ENCODE results near the gene UBE2QL1. TPM values are rescaled to one million over a fixed set of nuclear protein-coding genes. Genes with fewer than 3 reads are reported as not detected.

Gene UBE2QL1
- total RNA-seq, 4 donors from 2014 or later, result 0.22 to 1.0 (median 0.50) TPM

DNA sequence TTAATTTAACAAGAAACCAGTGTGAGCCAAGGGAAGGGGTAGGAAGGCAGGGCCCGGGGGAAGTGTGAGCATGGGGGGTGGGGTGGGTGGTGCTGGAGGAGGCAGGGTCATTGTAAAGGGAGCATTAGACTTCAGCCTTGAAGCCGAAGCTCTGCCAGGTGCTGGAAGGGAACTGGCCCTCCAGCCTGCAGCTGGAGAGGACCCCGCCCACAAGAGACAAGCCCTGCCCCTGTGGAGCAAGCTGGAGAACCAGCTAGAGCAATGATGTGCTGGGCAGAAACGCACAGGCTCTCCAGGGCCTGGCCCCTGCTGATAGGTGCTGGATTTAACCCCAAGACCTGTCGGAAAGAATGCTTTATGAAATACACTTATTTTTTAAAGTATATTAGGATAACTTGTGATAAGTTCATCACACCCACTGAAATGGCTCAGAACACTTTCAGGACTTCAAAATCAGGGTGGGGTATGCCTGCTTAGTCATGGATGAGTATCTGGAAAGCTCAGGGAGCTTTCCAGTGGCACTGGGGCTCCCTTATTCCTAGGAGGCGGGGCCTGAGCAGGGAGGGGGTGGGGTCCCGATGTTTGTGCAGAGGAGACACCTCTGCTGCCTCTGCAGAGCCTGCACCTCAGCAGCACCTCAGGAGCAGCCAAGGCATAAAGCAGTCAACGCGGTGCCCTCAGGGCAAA lies 27.1 kb downstream of the UBE2QL1 start:
- Histone ChIP-seq H3K27ac (no peak overlapping the region), H3K4me3 (no peak overlapping the region), H3K9me3 (peaks cover 0 to 7% (median 0%) of the 10 kb centered on the region in 4 donors), H3K4me1 (no peaks in the 10 kb centered on the region), H3K36me3 (no peaks in the 10 kb centered on the region), H3K27me3 (no peaks in the 10 kb centered on the region)
- DNase-seq (ENCODE audit: low spot score in 2 of 2), result no peak
- WGBS, 2 donors, result 55 to 65% methylated on average over 8 to 9 of the region's 9 CpGs
- TF ChIP-seq POLR2A (IDR thresholded peaks at IDR 0.05), result no peak
- TF ChIP-seq, protein P1, sequence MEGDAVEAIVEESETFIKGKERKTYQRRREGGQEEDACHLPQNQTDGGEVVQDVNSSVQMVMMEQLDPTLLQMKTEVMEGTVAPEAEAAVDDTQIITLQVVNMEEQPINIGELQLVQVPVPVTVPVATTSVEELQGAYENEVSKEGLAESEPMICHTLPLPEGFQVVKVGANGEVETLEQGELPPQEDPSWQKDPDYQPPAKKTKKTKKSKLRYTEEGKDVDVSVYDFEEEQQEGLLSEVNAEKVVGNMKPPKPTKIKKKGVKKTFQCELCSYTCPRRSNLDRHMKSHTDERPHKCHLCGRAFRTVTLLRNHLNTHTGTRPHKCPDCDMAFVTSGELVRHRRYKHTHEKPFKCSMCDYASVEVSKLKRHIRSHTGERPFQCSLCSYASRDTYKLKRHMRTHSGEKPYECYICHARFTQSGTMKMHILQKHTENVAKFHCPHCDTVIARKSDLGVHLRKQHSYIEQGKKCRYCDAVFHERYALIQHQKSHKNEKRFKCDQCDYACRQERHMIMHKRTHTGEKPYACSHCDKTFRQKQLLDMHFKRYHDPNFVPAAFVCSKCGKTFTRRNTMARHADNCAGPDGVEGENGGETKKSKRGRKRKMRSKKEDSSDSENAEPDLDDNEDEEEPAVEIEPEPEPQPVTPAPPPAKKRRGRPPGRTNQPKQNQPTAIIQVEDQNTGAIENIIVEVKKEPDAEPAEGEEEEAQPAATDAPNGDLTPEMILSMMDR (IDR thresholded peaks at IDR 0.05), result no peak
- TF ChIP-seq EP300 (IDR thresholded peaks at IDR 0.05), result no peak

DNA sequence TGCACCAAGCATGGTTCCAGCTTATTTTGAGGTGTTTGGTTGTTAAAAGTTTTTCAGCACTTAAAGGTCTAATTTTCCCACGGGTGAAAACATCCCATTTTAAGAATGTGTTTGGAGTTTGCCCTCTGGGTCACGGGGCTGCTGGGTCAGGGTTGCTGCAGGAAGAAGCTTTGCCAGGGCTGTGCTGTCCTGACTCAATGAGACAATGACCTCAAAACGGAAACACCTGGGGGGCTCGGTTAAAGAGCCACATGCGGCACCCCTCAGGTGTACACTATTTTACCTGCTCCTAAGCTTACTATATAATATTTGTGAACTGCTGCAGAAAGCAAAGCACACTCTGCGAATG lies 27.6 kb downstream of the UBE2QL1 start:
- TF ChIP-seq EP300 (IDR thresholded peaks at IDR 0.05) (no peak), POLR2A (IDR thresholded peaks at IDR 0.05) (no peak)
- TF ChIP-seq, protein P1 (IDR thresholded peaks at IDR 0.05), result no peak
- Histone ChIP-seq H3K4me1 (no peaks in the 10 kb centered on the region), H3K36me3 (no peaks in the 10 kb centered on the region), H3K4me3 (no peak overlapping the region), H3K9me3 (peaks cover 0 to 4% (median 0%) of the 10 kb centered on the region in 4 donors), H3K27ac (no peak overlapping the region), H3K27me3 (no peaks in the 10 kb centered on the region)
- DNase-seq (ENCODE audit: low spot score in 2 of 2), result no peak
- WGBS, 2 donors, result 77 to 82% methylated on average over 6 of the region's 6 CpGs

DNA sequence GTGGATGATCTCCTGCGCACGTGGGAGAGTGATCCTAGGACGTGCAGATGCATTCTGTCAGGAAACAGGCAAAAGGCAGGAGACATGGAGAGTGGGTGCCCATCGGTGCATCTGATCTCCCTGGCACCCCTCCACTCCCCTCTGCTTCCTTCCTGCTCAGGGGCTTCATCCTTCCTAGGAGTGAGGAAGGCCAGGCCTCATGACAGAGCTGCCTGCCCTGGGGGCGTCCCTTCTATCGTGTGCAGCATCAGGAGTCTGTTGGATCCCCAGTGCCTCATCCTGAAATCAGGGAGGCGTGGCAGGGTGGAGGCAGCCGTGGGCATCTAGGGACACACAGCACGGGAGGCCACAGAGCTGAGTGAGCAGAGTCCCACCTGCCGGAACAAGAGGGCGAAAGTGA lies 30.1 kb downstream of the UBE2QL1 start:
- no peak for TF ChIP-seq POLR2A (IDR thresholded peaks at IDR 0.05)
- TF ChIP-seq EP300 (IDR thresholded peaks at IDR 0.05), result no peak
- Histone ChIP-seq H3K4me3 (no peak overlapping the region), H3K27ac (no peak overlapping the region), H3K4me1 (no peaks in the 10 kb centered on the region), H3K36me3 (no peaks in the 10 kb centered on the region), H3K9me3 (no peaks in the 10 kb centered on the region), H3K27me3 (no peaks in the 10 kb centered on the region)
- 85 to 93% methylated on average over 10 of the region's 11 CpGs for WGBS, 2 donors
- DNase-seq (ENCODE audit: low spot score in 2 of 2), result no peak

DNA sequence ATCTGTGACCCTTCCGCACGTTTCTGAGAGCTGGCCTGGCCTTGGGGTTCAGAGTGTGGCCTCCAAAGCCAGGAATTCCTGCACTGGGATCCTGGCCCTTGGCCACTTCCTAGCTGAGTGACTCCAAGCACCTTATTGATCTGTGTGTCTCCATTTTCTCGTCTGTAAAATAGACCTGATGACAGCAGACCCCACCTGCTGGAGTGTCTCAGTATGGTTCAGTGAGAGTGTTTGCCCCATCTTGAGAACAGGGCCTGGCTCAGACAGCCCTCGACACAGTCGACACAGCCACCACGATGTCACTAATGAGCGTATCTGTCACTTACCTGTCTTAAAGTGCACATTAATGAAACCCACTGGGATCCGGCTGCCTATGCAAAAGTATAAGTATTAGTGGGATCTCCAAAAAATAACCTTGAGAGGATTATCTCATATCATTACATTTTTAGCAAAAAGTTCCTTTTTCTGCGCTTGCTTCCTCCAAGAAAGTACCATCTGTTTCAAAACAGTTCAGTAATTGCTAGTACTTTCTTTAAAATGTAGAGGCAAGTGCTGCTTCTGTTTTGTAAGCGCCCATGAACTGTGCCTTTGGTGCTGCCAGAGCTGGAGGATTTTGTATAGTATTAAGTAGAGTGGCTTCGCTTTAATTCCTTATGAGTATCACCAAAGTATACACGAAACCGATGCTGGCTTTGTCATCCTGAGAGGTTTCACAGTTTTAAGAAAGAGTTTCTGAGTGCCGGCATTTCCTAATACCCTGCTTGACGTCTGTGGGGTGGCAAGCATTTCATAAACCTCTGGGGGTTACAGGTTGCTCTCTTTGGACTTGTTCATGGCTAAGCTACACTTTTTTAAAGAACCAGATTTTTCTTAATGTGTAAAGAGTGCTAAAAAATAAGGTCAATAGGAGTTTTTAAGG lies 31.7 kb downstream of the UBE2QL1 start:
- Histone ChIP-seq H3K27ac (no peak overlapping the region), H3K4me3 (no peak overlapping the region), H3K27me3 (no peaks in the 10 kb centered on the region), H3K36me3 (no peaks in the 10 kb centered on the region), H3K9me3 (no peaks in the 10 kb centered on the region), H3K4me1 (no peaks in the 10 kb centered on the region)
- DNase-seq (ENCODE audit: low spot score in 2 of 2), result no peak
- 88% methylated on average over 15 of the region's 15 CpGs for WGBS, 2 donors
- no peak for TF ChIP-seq EP300 (IDR thresholded peaks at IDR 0.05)
- TF ChIP-seq, protein P1 (IDR thresholded peaks at IDR 0.05), result no peak
- no peak for TF ChIP-seq POLR2A (IDR thresholded peaks at IDR 0.05)

DNA sequence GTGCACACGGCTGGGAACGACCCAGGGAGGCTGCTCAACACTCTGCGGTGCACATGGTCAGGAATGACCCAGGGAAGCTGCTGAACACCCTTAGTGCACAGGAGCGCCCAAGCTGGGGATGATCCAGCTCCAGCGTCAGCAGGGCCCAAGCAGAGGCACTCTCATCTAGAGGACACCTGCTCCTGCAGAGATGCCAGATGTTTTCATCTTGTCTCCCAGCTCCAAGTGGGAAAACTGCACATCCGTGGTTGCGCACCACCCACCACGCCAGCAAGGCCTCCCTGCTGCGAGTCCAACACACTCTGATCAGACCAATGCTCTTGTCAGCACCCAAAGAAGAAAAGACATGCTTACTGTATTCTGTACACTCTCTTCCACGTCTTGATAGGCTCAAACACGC lies 34.1 kb downstream of the UBE2QL1 start:
- Histone ChIP-seq H3K4me3 (no peak overlapping the region), H3K36me3 (no peaks in the 10 kb centered on the region), H3K27ac (no peak overlapping the region), H3K9me3 (no peaks in the 10 kb centered on the region), H3K27me3 (no peaks in the 10 kb centered on the region), H3K4me1 (peaks cover 0 to 13% (median under 1%) of the 10 kb centered on the region in 4 donors)
- WGBS, 2 donors, result 93 to 96% methylated on average over 11 of the region's 11 CpGs
- no peak for DNase-seq (ENCODE audit: low spot score in 2 of 2)
- TF ChIP-seq, protein P1 (IDR thresholded peaks at IDR 0.05), result no peak
- no peak for TF ChIP-seq EP300 (IDR thresholded peaks at IDR 0.05)
- TF ChIP-seq POLR2A (IDR thresholded peaks at IDR 0.05), result no peak

All from tibial nerve (tissue), 4 donors.